KMS-11 (cell line): ENCODE data around the gene ADAMTS17.

Experiments used
- H2AFZ ChIP-seq: fragments of 200-600 bp; sonication (generic); 2 replicates; pipeline ENCODE4 v1.6.1; 2016; ENCODE audit warnings: antibody characterized with exemption, mixed run types, low read depth
- H3K27ac ChIP-seq: fragments of 200-600 bp; sonication (generic); 2 replicates; pipeline ENCODE4 v1.6.1; 2016; ENCODE audit warnings: mild to moderate bottlenecking, mixed run types
- H3K27me3 ChIP-seq: fragments of 200-600 bp; sonication (generic); 2 replicates; pipeline ENCODE4 v1.6.1; 2017; ENCODE audit warnings: mild to moderate bottlenecking, low read depth, mixed run types, moderate library complexity; ENCODE audit not compliant: insufficient read depth
- H3K36me3 ChIP-seq: fragments of 200-600 bp; sonication (generic); 2 replicates; pipeline ENCODE4 v1.6.1; 2017; ENCODE audit warnings: mild to moderate bottlenecking, mixed run types; ENCODE audit not compliant: insufficient read depth
- H3K4me1 ChIP-seq: fragments of 200-600 bp; sonication (generic); 2 replicates; pipeline ENCODE4 v1.6.1; 2016; ENCODE audit warnings: mild to moderate bottlenecking, low read depth, mixed run types; ENCODE audit not compliant: poor library complexity, severe bottlenecking
- H3K4me2 ChIP-seq: fragments of 200-600 bp; sonication (generic); 2 replicates; pipeline ENCODE4 v1.7.0; 2016; ENCODE audit warnings: mild to moderate bottlenecking, mixed run types
- H3K4me3 ChIP-seq: fragments of 200-600 bp; sonication (generic); IDR thresholded peaks from 2 replicates; pipeline ENCODE4 v1.6.1; 2017; ENCODE audit warnings: low read depth, low read length, mixed read lengths; ENCODE audit not compliant: insufficient read depth
- H3K79me2 ChIP-seq: fragments of 200-600 bp; sonication (generic); 2 replicates; pipeline ENCODE4 v1.6.1; 2016; ENCODE audit warnings: low read depth, mixed run types; ENCODE audit not compliant: insufficient read depth
- H3K9ac ChIP-seq: fragments of 200-600 bp; sonication (generic); 2 replicates; pipeline ENCODE4 v1.6.1; 2016; ENCODE audit warnings: mild to moderate bottlenecking, mixed run types
- H4K20me1 ChIP-seq: fragments of 200-600 bp; sonication (generic); 2 replicates; pipeline ENCODE4 v1.6.1; 2016; ENCODE audit warnings: mild to moderate bottlenecking, mixed run types; ENCODE audit not compliant: insufficient read depth
- CTCF ChIP-seq: fragments of 200-600 bp; sonication (generic); conservative IDR thresholded peaks from 2 replicates; pipeline ENCODE4 v1.6.1; 2017; ENCODE audit warnings: low read depth, mild to moderate bottlenecking, antibody characterized with exemption, low read length, moderate library complexity, mixed read lengths

ADAMTS17 gene

GRCh38 chr15:100147828-100148227 is 193.9 kb downstream of the ADAMTS17 start:
- H3K4me3 ChIP-seq, result no peak overlapping the region
- no peak overlapping the region for H3K9ac ChIP-seq
- no peak overlapping the region for H3K27ac ChIP-seq
- H3K4me1 ChIP-seq, result no peaks in the 10 kb centered on the region
- no peak overlapping the region for H2AFZ ChIP-seq
- no peaks in the 10 kb centered on the region for H3K27me3 ChIP-seq
- no peaks in the 10 kb centered on the region for H4K20me1 ChIP-seq
- no peaks in the 10 kb centered on the region for H3K79me2 ChIP-seq
- no peaks in the 10 kb centered on the region for H3K36me3 ChIP-seq
- no peak overlapping the region for H3K4me2 ChIP-seq
- TF ChIP-seq CTCF, result no peak

GRCh38 chr15:100143378-100143777 is 198.4 kb downstream of the ADAMTS17 start:
- no peak overlapping the region for H3K4me3 ChIP-seq
- H3K27me3 ChIP-seq, result no peaks in the 10 kb centered on the region
- no peak overlapping the region for H3K9ac ChIP-seq
- H3K79me2 ChIP-seq, result no peaks in the 10 kb centered on the region
- no peaks in the 10 kb centered on the region for H3K4me1 ChIP-seq
- no peaks in the 10 kb centered on the region for H3K36me3 ChIP-seq
- TF ChIP-seq CTCF, result no peak
- no peak overlapping the region for H2AFZ ChIP-seq
- no peak overlapping the region for H3K27ac ChIP-seq
- no peak overlapping the region for H3K4me2 ChIP-seq
- no peaks in the 10 kb centered on the region for H4K20me1 ChIP-seq

GRCh38 chr15:100141311-100142001 is 200.3 kb downstream of the ADAMTS17 start:
- TF ChIP-seq CTCF, result no peak

GRCh38 chr15:100140527-100141308 is 201.1 kb downstream of the ADAMTS17 start:
- H3K36me3 ChIP-seq, result no peaks in the 10 kb centered on the region
- no peak for TF ChIP-seq CTCF
- no peaks in the 10 kb centered on the region for H3K79me2 ChIP-seq
- no peak overlapping the region for H3K4me3 ChIP-seq
- H3K27me3 ChIP-seq, result no peaks in the 10 kb centered on the region
- no peak overlapping the region for H3K27ac ChIP-seq
- no peak overlapping the region for H3K4me2 ChIP-seq
- no peak overlapping the region for H2AFZ ChIP-seq
- no peaks in the 10 kb centered on the region for H4K20me1 ChIP-seq
- no peak overlapping the region for H3K9ac ChIP-seq
- no peaks in the 10 kb centered on the region for H3K4me1 ChIP-seq

More at GRCh38 chr15:100141311-100142001, 200.3 kb downstream of the ADAMTS17 start:
- H4K20me1 ChIP-seq, result no peaks in the 10 kb centered on the region
- no peaks in the 10 kb centered on the region for H3K27me3 ChIP-seq
- H3K4me1 ChIP-seq, result no peaks in the 10 kb centered on the region
- no peak overlapping the region for H3K9ac ChIP-seq
- no peaks in the 10 kb centered on the region for H3K36me3 ChIP-seq
- H3K4me3 ChIP-seq, result no peak overlapping the region
- H3K27ac ChIP-seq, result no peak overlapping the region
- no peak overlapping the region for H3K4me2 ChIP-seq
- H3K79me2 ChIP-seq, result no peaks in the 10 kb centered on the region
- H2AFZ ChIP-seq, result no peak overlapping the region
